Stomach (tissue), 9 donors: Measurements from ENCODE around the gene FBXW8. TPM values are rescaled to one million over a fixed set of nuclear protein-coding genes. Genes with fewer than 3 reads are reported as not detected.

Source experiments
- DNase-seq, 2 donors: peaks; one replicate each; pipeline versions ENCODE4 v3.0.0 to v3.0.0-alpha.2; 2013 to 2019
- H3K27ac ChIP-seq, 5 donors: fragments of 200-600 bp in 4 of 5; sonication (generic) in 4 of 5; one replicate each; pipeline ENCODE4 v1.5.1; 2013 to 2019; ENCODE audit warnings: mild to moderate bottlenecking in 1 of 5, moderate library complexity in 1 of 5
- H3K27me3 ChIP-seq, 3 donors: fragments of 200-600 bp; sonication (generic); one replicate each; pipeline ENCODE4 v1.5.1; 2017 to 2019; ENCODE audit warnings: mixed run types in 1 of 3
- H3K36me3 ChIP-seq, 4 donors: fragments of 200-600 bp; sonication (generic); 1 replicate in 3 of 4; 2 replicates in 1 of 4; pipeline ENCODE4 v1.5.1; 2016 to 2019
- H3K4me1 ChIP-seq, 4 donors: fragments of 200-600 bp; sonication (generic); one replicate each; pipeline ENCODE4 v1.5.1; 2016 to 2019
- H3K4me3 ChIP-seq, 4 donors: fragments of 200-600 bp; sonication (generic) in 3 of 4; one replicate each; pipeline ENCODE4 v1.5.1; 2016 to 2019; ENCODE audit warnings: mild to moderate bottlenecking in 1 of 4
- H3K9me3 ChIP-seq, 4 donors: fragments of 200-600 bp; sonication (generic); one replicate each; pipeline ENCODE4 v1.5.1; 2016 to 2019
- CTCF ChIP-seq, 7 experiments: fragments of 450-650 bp in 4 of 7; fragments of 200-600 bp in 3 of 7; sonication (generic) in 3 of 7; IDR thresholded peaks; one replicate each; pipeline ENCODE4 v1.5.1; 2016 to 2019; ENCODE audit warnings: antibody characterized with exemption in 7 of 7, control low read depth in 2 of 7, mild to moderate bottlenecking in 1 of 7
- EP300 ChIP-seq: sonication (generic); formaldehyde crosslinking; IDR thresholded peaks from one replicate; pipeline ENCODE4 v1.6.1; 2017; ENCODE audit warnings: antibody characterized with exemption
- POLR2A ChIP-seq, 4 donors: fragments of 450-650 bp; IDR thresholded peaks; one replicate each; pipeline ENCODE4 v1.6.1; 2016; ENCODE audit warnings: antibody characterized with exemption in 4 of 4, control low read depth in 2 of 4, mild to moderate bottlenecking in 1 of 4, moderate library complexity in 1 of 4
- POLR2AphosphoS5 ChIP-seq, 3 donors: sonication (generic); formaldehyde crosslinking; IDR thresholded peaks; one replicate each; pipeline ENCODE4 v1.6.1; 2016; ENCODE audit warnings: antibody characterized with exemption in 3 of 3
- WGBS, 5 donors: extraction: QIAGEN DNeasy Blood & Tissue Kit in 3 of 5; methylation state at CpG; one replicate each; pipeline versions ENCODE4 v1.1.5 to v1.1.7; 2013 to 2018; 5-methylcytosine and 5-hydroxymethylcytosine counted together
- intact Hi-C: fragments of 100-400 bp; cut with DNase I; formaldehyde crosslinking; loops from one replicate; pipeline ENCODE4 v1.15.1; 2023; ENCODE audit warnings: low total_unique reads
- polyA plus RNA-seq, 3 donors: library from polyadenylated mRNA; stranded (reverse); fragments of 200-250 nt; gene quantifications; one replicate each; pipeline ENCODE4 v1.2.3, GENCODE V29; 2013
- total RNA-seq, 5 donors: library from RNA; depleted of rRNA; stranded (reverse); fragments of >200 nt; gene quantifications; one replicate each; pipeline versions ENCODE4 v1.1.0 to v1.2.3, GENCODE V29; 2014 to 2016
- donor health status: healthy with polysubstance abuse.
- donor health status: Bipolar disorder and iron deficiency.
- donor health status: healthy.

Gene FBXW8
- total and polyA plus RNA-seq, 8 donors = 3.2 to 28.7 (median 6.7) TPM

- TF ChIP-seq EP300 (no peak), POLR2AphosphoS5 (IDR thresholded peaks at IDR 0.05) (no peak), POLR2A (IDR thresholded peaks at IDR 0.05) (no peak)
- no peak for DNase-seq
- no peak overlapping the region for H3K27ac ChIP-seq
- intact Hi-C loops = no loop called here
- H3K36me3 ChIP-seq = peaks cover 4 to 23% (median 17%) of the 10 kb centered on the region in 4 donors
- H3K27me3 ChIP-seq = no peaks in the 10 kb centered on the region
- H3K4me1 ChIP-seq = peaks cover 17 to 66% (median 39%) of the 10 kb centered on the region in 4 donors
- no peaks in the 10 kb centered on the region for H3K9me3 ChIP-seq
- H3K4me3 ChIP-seq = no peak overlapping the region
Observed at GRCh38 chr12:116929885-116930284, 19.1 kb downstream of the FBXW8 start.

DNA sequence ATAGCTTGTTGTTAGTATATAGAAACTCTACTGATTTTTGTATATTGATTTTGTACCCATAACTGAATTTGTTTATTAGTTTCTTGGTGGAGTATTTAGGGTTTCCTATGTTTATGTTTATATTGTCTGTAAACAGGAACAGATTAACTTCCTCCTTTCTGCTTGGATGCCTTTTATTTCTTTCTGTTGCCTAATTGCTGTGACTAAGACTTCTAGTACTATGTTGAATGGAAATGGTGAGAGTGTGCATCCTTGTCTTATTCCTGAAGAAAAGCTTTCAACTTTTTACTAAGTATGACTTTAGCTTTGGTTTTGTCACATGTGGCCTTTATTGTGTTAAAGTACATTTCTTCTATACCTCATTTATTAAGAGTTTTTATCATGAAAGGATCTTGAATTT is 20.9 kb downstream of the FBXW8 start:
- DNase-seq = no peak
- no peaks in the 10 kb centered on the region for H3K27me3 ChIP-seq
- H3K36me3 ChIP-seq = peaks cover 4 to 30% (median 17%) of the 10 kb centered on the region in 4 donors
- TF ChIP-seq POLR2AphosphoS5 (IDR thresholded peaks at IDR 0.05) (no peak), POLR2A (IDR thresholded peaks at IDR 0.05) (no peak), EP300 (no peak), CTCF (IDR thresholded peaks at IDR 0.05) (no peak)
- intact Hi-C loops = no loop called here
- peaks cover 18 to 64% (median 39%) of the 10 kb centered on the region in 4 donors for H3K4me1 ChIP-seq
- H3K27ac ChIP-seq = no peak overlapping the region
- no peak overlapping the region for H3K4me3 ChIP-seq
- no peaks in the 10 kb centered on the region for H3K9me3 ChIP-seq

DNA sequence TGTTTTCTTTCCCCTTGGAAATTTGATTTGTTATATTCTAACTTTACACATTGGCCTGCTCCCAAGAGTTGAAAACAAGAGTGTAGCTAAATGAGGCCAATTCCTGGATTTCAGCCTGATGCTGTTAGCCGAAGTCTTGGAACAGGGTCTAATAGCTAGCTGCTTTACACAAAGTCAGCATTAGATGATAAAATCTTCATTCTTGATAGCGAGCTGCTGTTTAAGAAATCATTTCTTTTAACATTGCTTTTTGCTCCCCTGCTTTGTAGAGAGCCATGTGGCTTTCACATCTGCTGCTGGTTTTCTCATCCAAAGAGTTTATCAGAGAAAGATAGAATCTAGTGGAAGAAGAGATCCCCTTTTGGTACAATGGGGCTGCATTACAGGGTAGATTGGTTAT is 22.3 kb downstream of the FBXW8 start:
- DNase-seq = peak in 1 of 2 donors; percentile 83
- Histone ChIP-seq H3K36me3 (peaks cover 4 to 31% (median 16%) of the 10 kb centered on the region in 4 donors), H3K27me3 (no peaks in the 10 kb centered on the region), H3K4me3 (no peak overlapping the region), H3K4me1 (peaks cover 18 to 64% (median 34%) of the 10 kb centered on the region in 4 donors), H3K27ac (no peak overlapping the region), H3K9me3 (no peaks in the 10 kb centered on the region)
- no peak for TF ChIP-seq EP300
- TF ChIP-seq CTCF (IDR thresholded peaks at IDR 0.05) = no peak
- TF ChIP-seq POLR2AphosphoS5 (IDR thresholded peaks at IDR 0.05) = no peak
- TF ChIP-seq POLR2A (IDR thresholded peaks at IDR 0.05) = no peak
- WGBS, 5 donors = 17 to 32% (median 23%) methylated on average over 2 of the region's 2 CpGs
- intact Hi-C loops = no loop called here

GRCh38 chr12:116933512-116934246 is 22.9 kb downstream of the FBXW8 start:
- DNase-seq = no peak
- Histone ChIP-seq H3K4me1 (peaks cover 18 to 63% (median 34%) of the 10 kb centered on the region in 4 donors), H3K36me3 (peaks cover 4 to 25% (median 10%) of the 10 kb centered on the region in 4 donors), H3K27me3 (no peaks in the 10 kb centered on the region), H3K27ac (peak overlapping the region in 1 of 5 donors; percentile 23), H3K9me3 (no peaks in the 10 kb centered on the region), H3K4me3 (no peak overlapping the region)
- intact Hi-C loops = no loop called here
- no peak for TF ChIP-seq CTCF (IDR thresholded peaks at IDR 0.05)
- TF ChIP-seq POLR2AphosphoS5 (IDR thresholded peaks at IDR 0.05) = no peak
- TF ChIP-seq POLR2A (IDR thresholded peaks at IDR 0.05) = no peak
- TF ChIP-seq EP300 = no peak
- 54 to 73% (median 62%) methylated on average over 3 of the region's 3 CpGs for WGBS, 5 donors
